Right atrium auricular region (tissue), 2 donors: ENCODE measurements around the gene PAX7. TPM values are rescaled to one million over a fixed set of nuclear protein-coding genes. Genes with fewer than 3 reads are reported as not detected.

Experiments
- DNase-seq: peaks from one replicate; pipeline ENCODE4 v3.0.0-alpha.2; 2019; ENCODE audit warnings: low spot score
- H3K27ac ChIP-seq, 2 donors: fragments of 200-600 bp; sonication (generic); 1 replicate in 1 of 2; 2 replicates in 1 of 2; pipeline ENCODE4 v1.5.1; 2016 to 2019
- H3K27me3 ChIP-seq, 2 donors: fragments of 200-600 bp; sonication (generic); one replicate each; pipeline versions ENCODE4 v1.5.1 to v1.6.0; 2017 to 2019
- H3K36me3 ChIP-seq: fragments of 200-600 bp; sonication (generic); one replicate; pipeline ENCODE4 v1.5.1; 2016
- H3K4me1 ChIP-seq, 2 donors: fragments of 200-600 bp; sonication (generic); one replicate each; pipeline versions ENCODE4 v1.5.1 to v1.6.0; 2017 to 2019
- H3K4me3 ChIP-seq, 2 donors: fragments of 200-600 bp; sonication (generic); 1 replicate in 1 of 2; 2 replicates in 1 of 2; pipeline ENCODE4 v1.5.1; 2017 to 2019; ENCODE audit warnings: mild to moderate bottlenecking in 1 of 2, moderate library complexity in 1 of 2
- H3K9me3 ChIP-seq, 2 donors: fragments of 200-600 bp; sonication (generic); one replicate each; pipeline ENCODE4 v1.5.1; 2019
- CTCF ChIP-seq, 2 donors: fragments of 200-600 bp; sonication (generic); IDR thresholded peaks; one replicate each; pipeline ENCODE4 v1.5.1; 2019; ENCODE audit warnings: antibody characterized with exemption in 2 of 2
- total RNA-seq, 2 donors: library from RNA; depleted of rRNA; stranded (reverse); fragments of >200 nt; gene quantifications; one replicate each; pipeline ENCODE4 v1.1.0, GENCODE V29; 2016

PAX7 gene
- total RNA-seq, 2 donors from 2014 or later = not detected

GRCh38 chr1:18634276-18634675, 3.6 kb downstream of the PAX7 start:
- DNase-seq = no peak
- no peak for TF ChIP-seq CTCF (IDR thresholded peaks at IDR 0.05)
- peaks cover 0 to 20% of the 10 kb centered on the region in 2 donors for H3K4me1 ChIP-seq
- no peak overlapping the region for H3K27ac ChIP-seq
- peaks cover 37 to 78% of the 10 kb centered on the region in 2 donors for H3K27me3 ChIP-seq
- no peaks in the 10 kb centered on the region for H3K9me3 ChIP-seq
- H3K36me3 ChIP-seq = no peaks in the 10 kb centered on the region
- no peak overlapping the region for H3K4me3 ChIP-seq

- no peak for DNase-seq
- TF ChIP-seq CTCF (IDR thresholded peaks at IDR 0.05) = no peak
- H3K27ac ChIP-seq = no peak overlapping the region
- H3K36me3 ChIP-seq = no peaks in the 10 kb centered on the region
- no peaks in the 10 kb centered on the region for H3K9me3 ChIP-seq
- peaks cover 0 to 20% of the 10 kb centered on the region in 2 donors for H3K4me1 ChIP-seq
- no peak overlapping the region for H3K4me3 ChIP-seq
- H3K27me3 ChIP-seq = peaks cover 39 to 76% of the 10 kb centered on the region in 2 donors
These were observed 4.5 kb downstream of the PAX7 start for GRCh38 chr1:18635070-18635577.

- no peak overlapping the region for H3K4me3 ChIP-seq
- H3K4me1 ChIP-seq = peaks cover 0 to 15% of the 10 kb centered on the region in 2 donors
- H3K27me3 ChIP-seq = peaks cover 47 to 83% of the 10 kb centered on the region in 2 donors
- H3K9me3 ChIP-seq = no peaks in the 10 kb centered on the region
- no peak for DNase-seq
- no peak for TF ChIP-seq CTCF (IDR thresholded peaks at IDR 0.05)
- H3K36me3 ChIP-seq = no peaks in the 10 kb centered on the region
- H3K27ac ChIP-seq = no peak overlapping the region
These were observed 5.4 kb downstream of the PAX7 start for GRCh38 chr1:18635891-18636595.

- Histone ChIP-seq H3K4me3 (no peak overlapping the region), H3K27ac (no peak overlapping the region), H3K27me3 (peaks cover 44 to 83% of the 10 kb centered on the region in 2 donors), H3K4me1 (peaks cover 0 to 8% of the 10 kb centered on the region in 2 donors), H3K36me3 (no peaks in the 10 kb centered on the region), H3K9me3 (no peaks in the 10 kb centered on the region)
- TF ChIP-seq CTCF (IDR thresholded peaks at IDR 0.05) = no peak
- no peak for DNase-seq
These were observed 6.2 kb downstream of the PAX7 start for GRCh38 chr1:18636596-18637508.

- Histone ChIP-seq H3K27me3 (peaks cover 39 to 84% of the 10 kb centered on the region in 2 donors), H3K4me1 (peaks cover 0 to 8% of the 10 kb centered on the region in 2 donors), H3K9me3 (no peaks in the 10 kb centered on the region), H3K36me3 (no peaks in the 10 kb centered on the region), H3K4me3 (no peak overlapping the region), H3K27ac (no peak overlapping the region)
- DNase-seq = no peak
- TF ChIP-seq CTCF (IDR thresholded peaks at IDR 0.05) = no peak
These were observed 6.9 kb downstream of the PAX7 start for GRCh38 chr1:18637511-18637960.
